ENCODE results near the gene CHRM1. TPM values are rescaled to one million over a fixed set of nuclear protein-coding genes. Genes with fewer than 3 reads are reported as not detected.
A peak's percentile ranks its signal among the peaks of the same experiment; 100 is the strongest.

Gene CHRM1
- total RNA-seq, 3 donors from 2014 or later (not counting 1 experiment from before 2014, with no cell fraction given), result not detected

DNA sequence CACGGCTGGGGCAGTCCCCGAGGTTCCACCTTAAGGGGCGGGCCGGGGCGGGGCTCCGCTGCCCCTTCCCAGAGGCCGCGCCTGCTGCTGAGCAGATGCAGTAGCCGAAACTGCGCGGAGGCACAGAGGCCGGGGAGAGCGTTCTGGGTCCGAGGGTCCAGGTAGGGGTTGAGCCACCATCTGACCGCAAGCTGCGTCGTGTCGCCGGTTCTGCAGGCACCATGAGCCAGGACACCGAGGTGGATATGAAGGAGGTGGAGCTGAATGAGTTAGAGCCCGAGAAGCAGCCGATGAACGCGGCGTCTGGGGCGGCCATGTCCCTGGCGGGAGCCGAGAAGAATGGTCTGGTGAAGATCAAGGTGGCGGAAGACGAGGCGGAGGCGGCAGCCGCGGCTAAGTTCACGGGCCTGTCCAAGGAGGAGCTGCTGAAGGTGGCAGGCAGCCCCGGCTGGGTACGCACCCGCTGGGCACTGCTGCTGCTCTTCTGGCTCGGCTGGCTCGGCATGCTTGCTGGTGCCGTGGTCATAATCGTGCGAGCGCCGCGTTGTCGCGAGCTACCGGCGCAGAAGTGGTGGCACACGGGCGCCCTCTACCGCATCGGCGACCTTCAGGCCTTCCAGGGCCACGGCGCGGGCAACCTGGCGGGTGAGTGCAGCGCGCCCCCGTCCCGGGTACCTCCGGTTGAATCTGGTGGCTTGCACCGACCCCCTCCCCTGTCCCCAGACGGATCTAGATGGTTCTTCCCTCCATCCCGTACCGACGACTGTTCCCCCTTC is 40.2 kb downstream of the CHRM1 start, which contains the start of gene SLC3A2:
Gene SLC3A2 (plus strand): TSS at position 94 of the 776 bp plus-strand sequence. CDS start 128 bp downstream, at position 222.
- intact Hi-C loops (cut with micrococcal nuclease), result loop anchor here (1.0 to 5.0 kb wide), 6 partner anchors 18 to 325 kb away; partner anchors contain the start of genes TMEM179B, TTC9C and TUT1
- peak; percentile 88 to 94 for DNase-seq
- Mint-ChIP-seq H3K36me3 (peaks cover 28% of the 10 kb centered on the region), H3K4me3 (peak within 1 kb of the TSS; percentile 100), H3K27me3 (ENCODE audit: low read depth in 2 of 2) (no peaks in the 10 kb centered on the region), H3K4me1 (peaks cover 41 to 56% of the 10 kb centered on the region in 2 donors), H3K27ac (peak within 1 kb of the TSS; percentile 99), H3K9me3 (no peaks in the 10 kb centered on the region)
- H3K27me3 ChIP-seq (ENCODE audit: control insufficient read depth, insufficient read depth, low read length), result no peaks in the 10 kb centered on the region
- peak within 1 kb of the TSS; percentile 90 for H3K27ac ChIP-seq (ENCODE audit: low read length)
- H3K36me3 ChIP-seq (ENCODE audit: control insufficient read depth, insufficient read depth, low read length), result peaks cover 33% of the 10 kb centered on the region
- H3K4me3 ChIP-seq (ENCODE audit: low read length), result peak within 1 kb of the TSS; percentile 100
- WGBS (ENCODE audit: insufficient coverage), result under 1% methylated on average over 69 of the region's 69 CpGs
- peak; percentile 72 to 89 (median 80) for ATAC-seq
- peaks cover 36% of the 10 kb centered on the region for H3K4me1 ChIP-seq (ENCODE audit: control insufficient read depth, insufficient read depth, low read length)
- no peaks in the 10 kb centered on the region for H3K9me3 ChIP-seq (ENCODE audit: control insufficient read depth, insufficient read depth, low read length)
- TF ChIP-seq, protein P1, sequence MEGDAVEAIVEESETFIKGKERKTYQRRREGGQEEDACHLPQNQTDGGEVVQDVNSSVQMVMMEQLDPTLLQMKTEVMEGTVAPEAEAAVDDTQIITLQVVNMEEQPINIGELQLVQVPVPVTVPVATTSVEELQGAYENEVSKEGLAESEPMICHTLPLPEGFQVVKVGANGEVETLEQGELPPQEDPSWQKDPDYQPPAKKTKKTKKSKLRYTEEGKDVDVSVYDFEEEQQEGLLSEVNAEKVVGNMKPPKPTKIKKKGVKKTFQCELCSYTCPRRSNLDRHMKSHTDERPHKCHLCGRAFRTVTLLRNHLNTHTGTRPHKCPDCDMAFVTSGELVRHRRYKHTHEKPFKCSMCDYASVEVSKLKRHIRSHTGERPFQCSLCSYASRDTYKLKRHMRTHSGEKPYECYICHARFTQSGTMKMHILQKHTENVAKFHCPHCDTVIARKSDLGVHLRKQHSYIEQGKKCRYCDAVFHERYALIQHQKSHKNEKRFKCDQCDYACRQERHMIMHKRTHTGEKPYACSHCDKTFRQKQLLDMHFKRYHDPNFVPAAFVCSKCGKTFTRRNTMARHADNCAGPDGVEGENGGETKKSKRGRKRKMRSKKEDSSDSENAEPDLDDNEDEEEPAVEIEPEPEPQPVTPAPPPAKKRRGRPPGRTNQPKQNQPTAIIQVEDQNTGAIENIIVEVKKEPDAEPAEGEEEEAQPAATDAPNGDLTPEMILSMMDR (IDR thresholded peaks at IDR 0.05), result peak; percentile 82

DNA sequence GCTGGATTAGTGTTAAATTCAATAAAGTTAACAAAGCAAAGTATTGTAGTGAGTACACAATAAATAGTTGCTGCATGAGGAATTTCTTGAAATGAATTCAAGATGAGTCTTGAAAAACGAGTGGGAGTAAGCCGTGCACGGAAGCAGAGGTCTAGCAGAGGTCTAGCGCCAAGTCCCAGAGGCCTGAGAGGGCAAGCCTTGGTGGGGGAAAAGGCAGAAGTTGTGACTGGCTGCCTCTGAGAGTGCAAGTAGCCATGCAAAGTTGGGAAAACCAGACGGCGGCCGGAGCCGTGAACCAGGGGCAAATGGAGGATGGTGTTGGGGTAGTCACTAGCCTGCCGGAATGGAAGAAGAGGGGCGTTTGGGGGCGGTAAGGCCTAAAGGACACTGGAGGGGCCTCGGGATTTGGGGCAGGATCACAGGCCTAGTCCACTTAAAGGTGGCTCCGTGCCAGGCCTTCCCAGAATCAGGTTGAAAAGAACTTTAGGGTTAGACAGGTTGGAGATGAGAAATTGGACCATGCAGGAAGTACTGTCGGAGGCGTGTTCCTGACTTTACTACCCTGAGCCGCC is 40.8 kb downstream of the CHRM1 start:
- H3K4me1 Mint-ChIP-seq, result peaks cover 41 to 51% of the 10 kb centered on the region in 2 donors
- peak overlapping the region; percentile 100 for H3K4me3 Mint-ChIP-seq
- Histone ChIP-seq H3K9me3 (ENCODE audit: control insufficient read depth, insufficient read depth, low read length) (no peaks in the 10 kb centered on the region), H3K4me3 (ENCODE audit: low read length) (peak overlapping the region; percentile 100), H3K4me1 (ENCODE audit: control insufficient read depth, insufficient read depth, low read length) (peaks cover 34% of the 10 kb centered on the region), H3K36me3 (ENCODE audit: control insufficient read depth, insufficient read depth, low read length) (peaks cover 27% of the 10 kb centered on the region), H3K27me3 (ENCODE audit: control insufficient read depth, insufficient read depth, low read length) (no peaks in the 10 kb centered on the region), H3K27ac (ENCODE audit: low read length) (peak overlapping the region; percentile 90)
- intact Hi-C loops (cut with micrococcal nuclease), result loop anchor here (2.0 to 5.0 kb wide), 3 partner anchors 18 to 288 kb away; partner anchors contain the start of gene TUT1
- no peak for DNase-seq
- TF ChIP-seq, protein P1 (IDR thresholded peaks at IDR 0.05), result no peak
- no peak for ATAC-seq
- peaks cover 24% of the 10 kb centered on the region for H3K36me3 Mint-ChIP-seq
- no peaks in the 10 kb centered on the region for H3K27me3 Mint-ChIP-seq (ENCODE audit: low read depth in 2 of 2)
- no peaks in the 10 kb centered on the region for H3K9me3 Mint-ChIP-seq
- H3K27ac Mint-ChIP-seq, result peak overlapping the region; percentile 99
- WGBS (ENCODE audit: insufficient coverage), result under 1% methylated on average over 16 of the region's 16 CpGs

DNA sequence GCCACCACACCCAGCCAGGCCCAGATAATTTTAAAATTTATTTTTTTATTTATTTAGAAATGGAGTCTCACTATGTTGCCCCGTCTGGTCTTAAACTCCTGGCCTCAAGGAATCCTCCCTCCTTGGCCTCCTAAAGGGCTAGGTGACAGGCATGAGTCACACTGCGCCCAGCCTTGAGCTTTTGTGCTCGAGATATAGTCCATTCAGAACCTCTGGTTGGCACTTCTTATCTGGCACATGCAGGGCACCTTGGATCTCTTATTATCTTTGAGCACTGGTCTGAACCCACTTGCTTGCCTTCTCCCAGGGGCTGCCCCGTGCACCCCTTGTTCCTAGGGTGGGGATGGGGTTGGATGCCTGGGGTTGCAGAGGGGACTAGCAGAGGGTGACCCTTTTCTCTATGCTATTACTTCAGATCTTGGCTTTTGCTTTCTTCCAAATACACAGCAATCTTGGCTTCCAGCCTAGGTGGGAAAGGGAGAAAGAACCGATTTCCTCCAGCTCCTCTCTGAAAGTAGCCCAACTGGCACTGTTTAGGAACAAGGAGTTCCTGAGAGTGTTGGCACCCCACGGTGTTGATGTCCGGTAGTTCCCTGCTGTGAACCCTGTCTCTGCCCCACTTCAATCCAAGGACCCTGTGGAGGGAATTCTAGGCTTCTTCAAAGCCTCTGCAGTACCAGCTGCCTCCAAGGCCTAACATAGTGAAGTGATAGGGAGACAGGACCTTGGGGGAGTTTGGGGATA is 41.8 kb downstream of the CHRM1 start:
- H3K27ac Mint-ChIP-seq, result peak overlapping the region; percentile 99
- Histone ChIP-seq H3K4me1 (ENCODE audit: control insufficient read depth, insufficient read depth, low read length) (peaks cover 32% of the 10 kb centered on the region), H3K4me3 (ENCODE audit: low read length) (no peak overlapping the region), H3K27me3 (ENCODE audit: control insufficient read depth, insufficient read depth, low read length) (no peaks in the 10 kb centered on the region), H3K9me3 (ENCODE audit: control insufficient read depth, insufficient read depth, low read length) (no peaks in the 10 kb centered on the region), H3K36me3 (ENCODE audit: control insufficient read depth, insufficient read depth, low read length) (peaks cover 20% of the 10 kb centered on the region), H3K27ac (ENCODE audit: low read length) (peak overlapping the region; percentile 90)
- H3K9me3 Mint-ChIP-seq, result no peaks in the 10 kb centered on the region
- H3K4me1 Mint-ChIP-seq, result peaks cover 41 to 47% of the 10 kb centered on the region in 2 donors
- intact Hi-C loops (cut with micrococcal nuclease), result no loop called here
- H3K4me3 Mint-ChIP-seq, result peak overlapping the region; percentile 100
- TF ChIP-seq, protein P1 (IDR thresholded peaks at IDR 0.05), result no peak
- WGBS (ENCODE audit: insufficient coverage), result 88% methylated on average over 7 of the region's 7 CpGs
- no peak for DNase-seq
- H3K36me3 Mint-ChIP-seq, result peaks cover 20% of the 10 kb centered on the region
- no peak for ATAC-seq
- no peaks in the 10 kb centered on the region for H3K27me3 Mint-ChIP-seq (ENCODE audit: low read depth in 2 of 2)
